Inflammatory macrophage treated with lipopolysaccharide for 1 hour (primary cell): ENCODE measurements around the gene RELB.

Experiments used
- DNase-seq, 2 donors: peaks; one replicate each; pipeline ENCODE4 v3.0.0-alpha.2; 2020 to 2022

RELB gene

GRCh38 chr19:45023048-45023447, 21.8 kb downstream of the RELB start:
- no peak for DNase-seq

- DNase-seq = no peak
Measured at GRCh38 chr19:45025264-45025663, 24.0 kb downstream of the RELB start.

GRCh38 chr19:45027371-45027770, 26.1 kb downstream of the RELB start:
- DNase-seq = no peak

GRCh38 chr19:45030825-45031224, 29.6 kb downstream of the RELB start:
- DNase-seq = no peak

- no peak for DNase-seq
Measured at GRCh38 chr19:45032421-45032820, 31.2 kb downstream of the RELB start.

GRCh38 chr19:45035755-45036154, 34.5 kb downstream of the RELB start:
- DNase-seq = no peak

- DNase-seq = no peak
Measured at GRCh38 chr19:45037393-45038169, 36.3 kb downstream of the RELB start.

GRCh38 chr19:45038931-45039893, 37.9 kb downstream of the RELB start, which contains the start of gene CLASRP:
CLASRP (plus strand) TSS chr19:45039045; CDS start chr19:45040213, 1,168 bp downstream.
- peak; percentile 87 to 96 for DNase-seq

GRCh38 chr19:45040059-45040771, 39.0 kb downstream of the RELB start:
- peak; percentile 80 to 83 for DNase-seq

- no peak for DNase-seq
Measured at GRCh38 chr19:45041125-45041524, 39.9 kb downstream of the RELB start.

GRCh38 chr19:45045671-45046353, 44.5 kb downstream of the RELB start:
- DNase-seq = no peak

GRCh38 chr19:45046355-45046754, 45.1 kb downstream of the RELB start:
- DNase-seq = no peak

- peak; percentile 38 to 59 for DNase-seq
Measured at GRCh38 chr19:45047188-45047797, 46.0 kb downstream of the RELB start.

GRCh38 chr19:45049073-45049736, 47.9 kb downstream of the RELB start:
- DNase-seq = no peak

GRCh38 chr19:45050036-45050435, 48.8 kb downstream of the RELB start:
- no peak for DNase-seq

GRCh38 chr19:45051929-45052579, 50.8 kb downstream of the RELB start:
- DNase-seq = no peak

- DNase-seq = no peak
Measured at GRCh38 chr19:45056831-45057230, 55.6 kb downstream of the RELB start.

GRCh38 chr19:45057444-45057843, 56.2 kb downstream of the RELB start:
- no peak for DNase-seq

- no peak for DNase-seq
Measured at GRCh38 chr19:45058622-45059159, 57.4 kb downstream of the RELB start.

- DNase-seq = peak; percentile 54 to 96
Measured at GRCh38 chr19:45059258-45059965, 58.1 kb downstream of the RELB start.
